HUES48 (cell line): ENCODE results near the gene TMEM178A.

Experiments
- H3K27ac ChIP-seq: one replicate; pipeline ENCODE4 v1.7.0; 2013; ENCODE audit warnings: low read depth, low read length, inconsistent platforms
- H3K27me3 ChIP-seq: 2 replicates; pipeline ENCODE4 v1.6.1; 2013; ENCODE audit warnings: mild to moderate bottlenecking, low read length; ENCODE audit not compliant: control insufficient read depth, insufficient read depth
- H3K36me3 ChIP-seq: 2 replicates; pipeline ENCODE4 v1.6.1; 2013; ENCODE audit warnings: low read length; ENCODE audit not compliant: control insufficient read depth, insufficient read depth
- H3K4me1 ChIP-seq: 2 replicates; pipeline ENCODE4 v1.6.1; 2013; ENCODE audit warnings: mild to moderate bottlenecking, low read length; ENCODE audit not compliant: control insufficient read depth, insufficient read depth
- H3K4me3 ChIP-seq: 2 replicates; pipeline ENCODE4 v1.5.1; 2013; ENCODE audit warnings: mild to moderate bottlenecking, low read depth, low read length
- H3K9ac ChIP-seq: 2 replicates; pipeline ENCODE4 v1.6.1; 2013; ENCODE audit warnings: mild to moderate bottlenecking, low read depth, low read length, moderate library complexity
- H3K9me3 ChIP-seq: 2 replicates; pipeline ENCODE4 v1.6.1; 2013; ENCODE audit warnings: low read length; ENCODE audit not compliant: control insufficient read depth, insufficient read depth

TMEM178A gene

DNA sequence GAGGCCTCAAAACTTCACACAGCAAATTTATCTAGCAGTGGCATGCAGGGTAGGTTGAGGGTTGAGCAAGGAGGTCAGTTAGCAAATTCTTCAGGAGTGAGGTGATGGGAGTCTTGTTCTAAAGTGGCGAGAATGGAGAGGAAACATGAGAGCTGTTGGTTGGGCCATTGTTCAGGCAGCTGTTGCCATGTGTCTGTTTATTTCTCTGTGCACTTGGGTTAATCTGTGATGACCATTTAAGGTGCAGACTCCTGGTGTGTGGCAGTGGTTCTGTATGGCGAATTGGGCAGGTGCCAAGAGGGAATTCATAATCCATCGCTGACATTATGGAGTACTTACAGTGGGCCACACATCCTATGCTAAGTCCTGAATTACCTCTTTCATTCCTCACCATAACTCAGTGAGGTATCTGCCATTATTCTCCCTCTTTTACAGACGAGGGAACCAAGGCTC lies 30.4 kb downstream of the TMEM178A start:
- Histone ChIP-seq H3K36me3 (no peaks in the 10 kb centered on the region), H3K27me3 (no peaks in the 10 kb centered on the region), H3K27ac (no peak overlapping the region), H3K4me3 (no peak overlapping the region), H3K9ac (no peak overlapping the region), H3K9me3 (peaks cover 7% of the 10 kb centered on the region), H3K4me1 (no peaks in the 10 kb centered on the region)

DNA sequence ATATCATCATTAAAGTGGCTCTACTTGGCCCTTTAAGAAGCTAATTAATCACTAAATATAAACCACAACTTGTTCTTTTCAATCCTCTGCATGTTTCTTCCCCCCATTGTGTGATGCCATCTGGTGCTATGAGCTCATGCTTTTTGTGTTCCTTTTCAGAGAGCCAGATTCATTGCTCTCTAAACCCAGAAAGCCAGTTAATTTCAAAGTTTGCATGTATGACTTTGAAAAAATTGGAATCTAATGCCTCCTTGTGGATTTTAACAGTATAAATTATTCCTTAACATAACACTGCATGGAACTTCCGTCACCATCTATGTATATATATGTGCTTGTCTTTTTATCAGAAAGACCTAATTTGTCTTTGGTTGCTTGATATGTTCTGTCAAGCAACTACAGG lies 31.1 kb downstream of the TMEM178A start:
- H3K9me3 ChIP-seq = peaks cover 14% of the 10 kb centered on the region
- H3K27me3 ChIP-seq = no peaks in the 10 kb centered on the region
- no peaks in the 10 kb centered on the region for H3K4me1 ChIP-seq
- H3K9ac ChIP-seq = no peak overlapping the region
- H3K4me3 ChIP-seq = no peak overlapping the region
- H3K27ac ChIP-seq = no peak overlapping the region
- no peaks in the 10 kb centered on the region for H3K36me3 ChIP-seq

GRCh38 chr2:39697454-39697853 lies 31.7 kb downstream of the TMEM178A start:
- no peak overlapping the region for H3K9ac ChIP-seq
- H3K27me3 ChIP-seq = no peaks in the 10 kb centered on the region
- peaks cover 16% of the 10 kb centered on the region for H3K9me3 ChIP-seq
- H3K4me1 ChIP-seq = no peaks in the 10 kb centered on the region
- H3K4me3 ChIP-seq = no peak overlapping the region
- no peaks in the 10 kb centered on the region for H3K36me3 ChIP-seq
- no peak overlapping the region for H3K27ac ChIP-seq

GRCh38 chr2:39701137-39701536 lies 35.4 kb downstream of the TMEM178A start:
- H3K4me3 ChIP-seq = no peak overlapping the region
- H3K27me3 ChIP-seq = no peaks in the 10 kb centered on the region
- H3K9me3 ChIP-seq = peaks cover 16% of the 10 kb centered on the region
- no peaks in the 10 kb centered on the region for H3K4me1 ChIP-seq
- H3K27ac ChIP-seq = no peak overlapping the region
- no peak overlapping the region for H3K9ac ChIP-seq
- no peaks in the 10 kb centered on the region for H3K36me3 ChIP-seq

DNA sequence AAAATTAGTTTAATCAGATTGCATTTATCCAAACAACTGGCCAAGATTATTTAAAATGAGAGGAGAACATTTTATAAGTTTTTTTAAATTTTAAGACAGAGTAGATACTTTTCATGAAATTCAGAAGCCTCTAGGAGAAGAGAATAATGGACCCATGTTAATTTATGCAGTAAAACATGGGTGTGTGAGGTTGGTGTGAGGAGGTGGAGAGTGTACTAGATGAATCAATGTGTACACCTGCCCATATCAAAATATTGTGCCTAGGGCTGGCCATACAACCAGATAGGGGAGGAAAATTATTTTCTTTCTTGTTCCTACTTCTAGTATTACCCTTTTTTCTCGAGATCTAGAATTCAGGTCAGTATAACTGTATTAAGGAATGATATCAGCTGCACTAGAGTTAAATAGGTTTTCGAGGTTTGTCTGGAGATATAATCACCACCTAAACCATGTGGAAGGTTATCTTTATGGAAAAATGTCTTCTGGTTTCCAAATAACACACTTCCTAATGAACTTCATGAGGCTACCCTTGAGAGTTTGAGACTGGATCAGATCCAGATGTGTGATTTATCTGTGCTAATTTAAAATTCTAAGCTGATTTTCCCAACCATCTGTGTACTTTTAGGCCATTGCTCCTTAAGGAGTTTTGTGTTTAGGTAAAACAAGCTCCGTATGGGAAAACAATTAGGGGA lies 37.6 kb downstream of the TMEM178A start:
- peaks cover 16% of the 10 kb centered on the region for H3K9me3 ChIP-seq
- H3K36me3 ChIP-seq = no peaks in the 10 kb centered on the region
- no peak overlapping the region for H3K27ac ChIP-seq
- H3K4me3 ChIP-seq = no peak overlapping the region
- no peaks in the 10 kb centered on the region for H3K4me1 ChIP-seq
- no peaks in the 10 kb centered on the region for H3K27me3 ChIP-seq
- H3K9ac ChIP-seq = no peak overlapping the region

DNA sequence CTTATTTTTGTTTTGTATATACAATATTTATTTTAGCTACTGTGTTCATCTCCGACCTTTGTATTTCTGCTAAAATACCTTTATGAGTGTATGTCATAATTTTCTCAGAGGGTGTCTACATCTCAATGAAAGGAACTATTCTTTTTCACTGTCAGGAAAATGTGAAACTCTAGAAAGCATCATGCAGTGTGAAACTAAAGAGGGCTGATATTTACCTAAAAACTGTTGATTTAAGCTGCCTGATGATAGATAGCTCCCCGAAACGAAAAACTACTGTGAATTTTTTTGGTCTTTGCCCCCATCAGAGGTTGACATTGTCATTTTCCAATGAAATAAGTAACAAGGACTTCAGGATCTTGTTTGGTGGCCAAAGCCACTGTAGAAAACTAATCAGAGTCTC lies 38.8 kb downstream of the TMEM178A start:
- Histone ChIP-seq H3K4me1 (no peaks in the 10 kb centered on the region), H3K36me3 (no peaks in the 10 kb centered on the region), H3K9me3 (peaks cover 16% of the 10 kb centered on the region)

DNA sequence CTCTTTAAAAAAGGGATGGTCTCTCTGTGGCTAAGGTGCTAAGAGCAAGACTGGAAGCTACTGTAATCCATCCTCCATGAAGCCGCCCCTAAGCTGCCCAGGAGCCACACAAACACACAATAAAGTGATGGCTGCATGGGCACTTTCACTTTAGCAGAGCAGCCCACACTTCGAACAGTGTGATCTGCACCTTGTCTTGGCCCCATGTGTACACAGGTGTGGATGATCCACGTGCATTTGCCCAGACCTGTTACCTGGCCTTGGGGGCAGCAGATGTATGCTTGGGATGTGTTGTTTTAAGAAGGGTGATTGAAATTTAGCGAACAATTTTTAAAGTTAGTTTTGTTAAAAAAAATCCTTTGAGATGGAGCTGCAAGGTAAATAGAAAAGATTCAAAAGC lies 39.9 kb downstream of the TMEM178A start:
- Histone ChIP-seq H3K4me3 (no peak overlapping the region), H3K9ac (no peak overlapping the region), H3K27ac (no peak overlapping the region), H3K27me3 (no peaks in the 10 kb centered on the region), H3K9me3 (peaks cover 11% of the 10 kb centered on the region; the same call in 1 of the 2 replicates), H3K36me3 (no peaks in the 10 kb centered on the region), H3K4me1 (no peaks in the 10 kb centered on the region)

More for the DNA sequence above, 38.8 kb downstream of the TMEM178A start:
- Histone ChIP-seq H3K9ac (no peak overlapping the region), H3K27me3 (no peaks in the 10 kb centered on the region), H3K4me3 (no peak overlapping the region), H3K27ac (no peak overlapping the region)

DNA sequence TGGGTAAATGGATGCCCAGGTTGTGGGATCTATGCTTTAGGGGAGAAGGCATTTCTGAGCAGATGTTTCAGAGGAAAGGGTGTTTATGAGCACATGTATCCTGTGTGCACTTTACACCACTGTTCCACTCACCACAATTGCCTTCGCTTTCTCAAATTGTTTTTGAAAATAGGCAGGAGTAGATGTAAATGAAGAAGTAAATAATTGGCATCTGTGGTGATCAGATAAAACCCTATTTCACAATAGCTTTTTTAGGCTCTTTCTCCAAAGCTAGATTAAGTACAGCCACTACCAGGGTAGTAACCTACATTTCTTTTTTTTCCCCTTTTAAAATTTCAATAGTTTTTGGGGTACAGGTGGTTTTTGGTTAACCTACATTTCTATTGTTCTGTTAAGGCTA lies 40.6 kb downstream of the TMEM178A start:
- Histone ChIP-seq H3K27me3 (no peaks in the 10 kb centered on the region), H3K4me1 (no peaks in the 10 kb centered on the region), H3K9ac (no peak overlapping the region), H3K36me3 (no peaks in the 10 kb centered on the region), H3K27ac (no peak overlapping the region), H3K9me3 (peaks cover 7% of the 10 kb centered on the region; the same call in 1 of the 2 replicates), H3K4me3 (no peak overlapping the region)

- no peaks in the 10 kb centered on the region for H3K36me3 ChIP-seq
- H3K27ac ChIP-seq = no peak overlapping the region
- no peak overlapping the region for H3K4me3 ChIP-seq
- H3K27me3 ChIP-seq = no peaks in the 10 kb centered on the region
- H3K4me1 ChIP-seq = no peaks in the 10 kb centered on the region
- H3K9me3 ChIP-seq = peaks cover under 1% of the 10 kb centered on the region; the same call in 1 of the 2 replicates
- no peak overlapping the region for H3K9ac ChIP-seq
These were observed 41.2 kb downstream of the TMEM178A start for GRCh38 chr2:39706945-39707344.

DNA sequence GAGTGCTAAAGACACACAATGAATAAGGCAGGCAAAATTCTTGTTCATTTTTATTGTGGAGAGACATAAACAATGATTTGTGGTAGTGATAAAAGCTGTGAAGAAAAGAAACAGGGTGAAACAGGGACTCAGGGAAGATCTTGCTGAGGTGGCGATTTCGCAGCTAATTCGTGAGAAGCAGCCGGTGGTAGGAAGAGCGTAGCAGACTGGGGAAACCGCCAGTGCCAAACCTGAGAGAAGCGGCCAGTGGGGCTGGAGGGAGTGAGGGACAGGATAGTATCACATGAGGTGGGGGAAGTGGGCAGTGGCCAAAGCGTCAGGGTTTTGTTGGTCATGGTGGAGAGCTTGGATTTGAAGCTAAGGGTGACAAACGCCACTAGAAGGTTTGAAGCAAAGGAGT lies 42.3 kb downstream of the TMEM178A start:
- Histone ChIP-seq H3K4me1 (no peaks in the 10 kb centered on the region), H3K36me3 (no peaks in the 10 kb centered on the region), H3K9ac (no peak overlapping the region), H3K9me3 (no peaks in the 10 kb centered on the region), H3K27ac (no peak overlapping the region), H3K27me3 (no peaks in the 10 kb centered on the region), H3K4me3 (no peak overlapping the region)

- H3K4me3 ChIP-seq = no peak overlapping the region
- H3K9me3 ChIP-seq = no peaks in the 10 kb centered on the region
- no peak overlapping the region for H3K9ac ChIP-seq
- H3K36me3 ChIP-seq = no peaks in the 10 kb centered on the region
- no peak overlapping the region for H3K27ac ChIP-seq
- no peaks in the 10 kb centered on the region for H3K27me3 ChIP-seq
- peaks cover 3% of the 10 kb centered on the region; the same call in 1 of the 2 replicates for H3K4me1 ChIP-seq
These were observed 45.1 kb downstream of the TMEM178A start for GRCh38 chr2:39710807-39711206.
